DOHH2 (cell line): Measurements from ENCODE around the gene CACNA2D3.

Experiments
- EZH2phosphoT487 ChIP-seq: fragments of 200-600 bp; sonication (generic); IDR thresholded peaks from 2 replicates; pipeline ENCODE4 v1.6.1; 2017; ENCODE audit warnings: borderline replicate concordance, mild to moderate bottlenecking, antibody characterized with exemption, low read length, moderate library complexity, mixed read lengths
- TF ChIP-seq, protein P1 (sequence below): fragments of 200-600 bp; sonication (generic); IDR thresholded peaks from one replicate; pipeline ENCODE4 v1.5.1; 2014; ENCODE audit warnings: antibody characterized with exemption, mild to moderate bottlenecking, low read depth, low read length; ENCODE audit not compliant: poor library complexity, severe bottlenecking

GRCh38 chr3:54870423-54870822, 748.1 kb downstream of the CACNA2D3 start:
- TF ChIP-seq, protein P1, sequence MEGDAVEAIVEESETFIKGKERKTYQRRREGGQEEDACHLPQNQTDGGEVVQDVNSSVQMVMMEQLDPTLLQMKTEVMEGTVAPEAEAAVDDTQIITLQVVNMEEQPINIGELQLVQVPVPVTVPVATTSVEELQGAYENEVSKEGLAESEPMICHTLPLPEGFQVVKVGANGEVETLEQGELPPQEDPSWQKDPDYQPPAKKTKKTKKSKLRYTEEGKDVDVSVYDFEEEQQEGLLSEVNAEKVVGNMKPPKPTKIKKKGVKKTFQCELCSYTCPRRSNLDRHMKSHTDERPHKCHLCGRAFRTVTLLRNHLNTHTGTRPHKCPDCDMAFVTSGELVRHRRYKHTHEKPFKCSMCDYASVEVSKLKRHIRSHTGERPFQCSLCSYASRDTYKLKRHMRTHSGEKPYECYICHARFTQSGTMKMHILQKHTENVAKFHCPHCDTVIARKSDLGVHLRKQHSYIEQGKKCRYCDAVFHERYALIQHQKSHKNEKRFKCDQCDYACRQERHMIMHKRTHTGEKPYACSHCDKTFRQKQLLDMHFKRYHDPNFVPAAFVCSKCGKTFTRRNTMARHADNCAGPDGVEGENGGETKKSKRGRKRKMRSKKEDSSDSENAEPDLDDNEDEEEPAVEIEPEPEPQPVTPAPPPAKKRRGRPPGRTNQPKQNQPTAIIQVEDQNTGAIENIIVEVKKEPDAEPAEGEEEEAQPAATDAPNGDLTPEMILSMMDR, result no peak
- no peak for TF ChIP-seq EZH2phosphoT487
